Measurements from ENCODE around the gene MYBPHL.
"Not testable (repeated sequence)": the region's sequence is repeated elsewhere in the genome, so short reads cannot be mapped to it uniquely, and the experiment has no call there.

Gene MYBPHL

GRCh38 chr1:109304226-109304920 is 2.4 kb downstream of the MYBPHL start:
- DNase-seq = no peak

GRCh38 chr1:109301874-109302273 is 4.9 kb downstream of the MYBPHL start:
- DNase-seq = no peak

- no peak for DNase-seq
Observed at GRCh38 chr1:109300650-109301151, 6.1 kb downstream of the MYBPHL start.

GRCh38 chr1:109299558-109300343 is 7.1 kb downstream of the MYBPHL start:
- DNase-seq = no peak

- no peak for DNase-seq
Observed at GRCh38 chr1:109298666-109299557, 7.9 kb downstream of the MYBPHL start.

GRCh38 chr1:109296782-109297181 is 10.0 kb downstream of the MYBPHL start:
- no peak for DNase-seq

GRCh38 chr1:109295712-109296415 is 10.9 kb downstream of the MYBPHL start:
- DNase-seq = no peak

- no peak for DNase-seq
Observed at GRCh38 chr1:109294481-109294880, 12.3 kb downstream of the MYBPHL start.

- no peak for DNase-seq
Observed at GRCh38 chr1:109293026-109293425, 13.8 kb downstream of the MYBPHL start.

- DNase-seq = no peak
Observed at GRCh38 chr1:109292364-109292763, 14.4 kb downstream of the MYBPHL start.

GRCh38 chr1:109290998-109291397 is 15.8 kb downstream of the MYBPHL start:
- DNase-seq = no peak

- no peak for DNase-seq
Observed at GRCh38 chr1:109290137-109290536, 16.7 kb downstream of the MYBPHL start.

- not testable (repeated sequence) for DNase-seq
Observed at GRCh38 chr1:109286762-109287161, 20.0 kb downstream of the MYBPHL start.

GRCh38 chr1:109283748-109284600 is 22.8 kb downstream of the MYBPHL start:
- no peak for DNase-seq

GRCh38 chr1:109282952-109283747 is 23.7 kb downstream of the MYBPHL start, which contains the start of gene PSRC1:
Gene PSRC1, minus strand, starts transcription at chr1:109283145.
- DNase-seq = peak; percentile 80 to 90 (median 87)

GRCh38 chr1:109282497-109282951 is 24.3 kb downstream of the MYBPHL start:
- no peak for DNase-seq

- DNase-seq = no peak
Observed at GRCh38 chr1:109281680-109282496, 24.9 kb downstream of the MYBPHL start.

GRCh38 chr1:109280862-109281261 is 25.9 kb downstream of the MYBPHL start:
- no peak for DNase-seq

- DNase-seq = no peak
Observed at GRCh38 chr1:109279615-109280278, 27.1 kb downstream of the MYBPHL start.
